K562 (cell line): ENCODE data around the gene ZNF485. TPM values are rescaled to one million over a fixed set of nuclear protein-coding genes. Genes with fewer than 3 reads are reported as not detected.
A peak's percentile ranks its signal among the peaks of the same experiment; 100 is the strongest.

Experiments
- ASH1L ChIP-seq: fragments of 450-650 bp; IDR thresholded peaks from 2 replicates; pipeline ENCODE4 v1.6.1; 2018; ENCODE audit warnings: borderline replicate concordance, mild to moderate bottlenecking, low read depth; ENCODE audit not compliant: partially characterized antibody
- BCOR ChIP-seq: fragments of 450-650 bp; IDR thresholded peaks from 2 replicates; pipeline ENCODE4 v1.6.1; 2016
- CHAMP1 ChIP-seq: fragments of 450-650 bp; IDR thresholded peaks from 2 replicates; pipeline ENCODE4 v1.6.1; 2016; ENCODE audit warnings: mild to moderate bottlenecking
- ELK1 ChIP-seq: sonication (generic); formaldehyde crosslinking; IDR thresholded peaks from 2 replicates; pipeline ENCODE4 v1.8.1; 2022; ENCODE audit warnings: missing genetic modification reagents
- FOXA1 ChIP-seq: fragments of 450-650 bp; IDR thresholded peaks from 2 replicates; pipeline ENCODE4 v1.6.1; 2016; ENCODE audit warnings: mild to moderate bottlenecking, borderline replicate concordance
- HEY1 ChIP-seq: fragments of 250-450 bp; sonication (Bioruptor Pico); IDR thresholded peaks from 2 replicates; pipeline ENCODE4 v1.5.0; 2020; ENCODE audit warnings: mild to moderate bottlenecking, moderate library complexity, borderline replicate concordance
- HMG20B ChIP-seq: fragments of 250-450 bp; sonication (Bioruptor Pico); IDR thresholded peaks from 2 replicates; pipeline ENCODE4 v1.5.0; 2021; ENCODE audit warnings: mild to moderate bottlenecking
- LCOR ChIP-seq: sonication (generic); formaldehyde crosslinking; IDR thresholded peaks from 2 replicates; pipeline ENCODE4 v1.8.0; 2022; ENCODE audit warnings: mild to moderate bottlenecking, missing genetic modification reagents
- MAZ ChIP-seq, 2 experiments: fragments of 450-650 bp in 1 of 2; sonication (generic) in 1 of 2; formaldehyde crosslinking; IDR thresholded peaks in 1 of 2; conservative IDR thresholded peaks in 1 of 2; 2 replicates each; pipeline versions ENCODE4 v1.4.0 to v1.5.0; 2020; ENCODE audit warnings: mild to moderate bottlenecking in 1 of 2, missing genetic modification reagents in 1 of 2
- MEIS2 ChIP-seq: fragments of 450-650 bp; IDR thresholded peaks from 2 replicates; pipeline ENCODE4 v1.6.1; 2014; ENCODE audit warnings: mild to moderate bottlenecking; ENCODE audit not compliant: partially characterized antibody
- XRCC4 ChIP-seq: IDR thresholded peaks from one replicate; pipeline ENCODE4 v1.6.1; 2011; ENCODE audit not compliant: insufficient read depth, insufficient read length; ENCODE audit errors: extremely low read depth
- ZNF212 ChIP-seq: fragments of 450-650 bp; formaldehyde crosslinking; IDR thresholded peaks from 2 replicates; pipeline ENCODE4 v1.4.0; 2020; ENCODE audit warnings: mild to moderate bottlenecking
- ZNF780A ChIP-seq: fragments of 250-450 bp; sonication (Bioruptor Pico); IDR thresholded peaks from 2 replicates; pipeline ENCODE4 v1.5.0; 2021; ENCODE audit warnings: mild to moderate bottlenecking
- ZNF79 ChIP-seq: fragments of 250-450 bp; sonication (Bioruptor Pico); IDR thresholded peaks from 2 replicates; pipeline ENCODE4 v1.4.0; 2020; ENCODE audit warnings: low read depth, mild to moderate bottlenecking, moderate library complexity
- polyA plus RNA-seq, 8 experiments: library from polyadenylated mRNA; depleted of rRNA in 4 of 8; stranded (reverse) in 5 of 8; unstranded in 3 of 8; fragments of >200 nt; fragmentation: Nextera tagmentation in 2 of 8; fragmentation: Illumina TruSeq in 1 of 8; extraction: Ambion mirVana in 2 of 8; extraction: Trizol in 1 of 8; gene quantifications; 2 replicates each; pipeline versions ENCODE4 v1.2.1 to v1.2.3, GENCODE V29; 2011 to 2014; ENCODE audit warnings: inconsistent platforms in 1 of 8, missing spikeins in 1 of 8
- total RNA-seq, 7 experiments: library from RNA; depleted of rRNA in 6 of 7; stranded (reverse); fragments of >200 nt in 6 of 7; fragmentation: Illumina TruSeq in 2 of 7; extraction: Trizol in 2 of 7; gene quantifications; 2 replicates each; pipeline versions ENCODE4 v1.2.1 to v1.2.3, GENCODE V29; 2011 to 2021; ENCODE audit warnings: low replicate concordance in 1 of 7
- TF ChIP-seq, protein P1 (sequence below), 2 experiments: IDR thresholded peaks in 1 of 2; conservative IDR thresholded peaks in 1 of 2; 2 replicates each; pipeline ENCODE4 v1.6.1; 2016; ENCODE audit warnings: low read depth in 2 of 2, mild to moderate bottlenecking in 1 of 2, missing compliant biosample characterization in 1 of 2, missing genetic modification characterization in 1 of 2, moderate library complexity in 1 of 2
- TF ChIP-seq, protein P2 (sequence below): sonication (generic); formaldehyde crosslinking; IDR thresholded peaks from 2 replicates; pipeline ENCODE4 v1.8.0; 2022; ENCODE audit warnings: missing genetic modification reagents, mild to moderate bottlenecking, borderline replicate concordance
- TF ChIP-seq, protein P3 (sequence below): sonication (generic); formaldehyde crosslinking; IDR thresholded peaks from 2 replicates; pipeline ENCODE4 v1.9.0; 2022; ENCODE audit warnings: mild to moderate bottlenecking, missing genetic modification reagents
- TF ChIP-seq, protein P4 (sequence below): fragments of 450-650 bp; formaldehyde crosslinking; IDR thresholded peaks from 2 replicates; pipeline ENCODE4 v1.4.0; 2020; ENCODE audit warnings: mild to moderate bottlenecking, moderate library complexity

Gene ZNF485
- total and polyA plus RNA-seq, 9 of the 15 experiments (the other 6 are each of a cell fraction or from before 2014, with no cell fraction given), result 8.0 to 18.7 (median 11.9) TPM

GRCh38 chr10:43595739-43596298 is 10.4 kb upstream of the ZNF485 start (continued):
- TF ChIP-seq ELK1 (CRISPR knock-in tag), result no peak
- TF ChIP-seq MEIS2, result peak; percentile 75
- TF ChIP-seq ZNF780A (CRISPR knock-in tag), result no peak
- TF ChIP-seq, protein P1, sequence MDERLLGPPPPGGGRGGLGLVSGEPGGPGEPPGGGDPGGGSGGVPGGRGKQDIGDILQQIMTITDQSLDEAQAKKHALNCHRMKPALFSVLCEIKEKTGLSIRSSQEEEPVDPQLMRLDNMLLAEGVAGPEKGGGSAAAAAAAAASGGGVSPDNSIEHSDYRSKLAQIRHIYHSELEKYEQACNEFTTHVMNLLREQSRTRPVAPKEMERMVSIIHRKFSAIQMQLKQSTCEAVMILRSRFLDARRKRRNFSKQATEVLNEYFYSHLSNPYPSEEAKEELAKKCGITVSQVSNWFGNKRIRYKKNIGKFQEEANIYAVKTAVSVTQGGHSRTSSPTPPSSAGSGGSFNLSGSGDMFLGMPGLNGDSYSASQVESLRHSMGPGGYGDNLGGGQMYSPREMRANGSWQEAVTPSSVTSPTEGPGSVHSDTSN (CRISPR knock-in tag; IDR thresholded peaks at IDR 0.05; ENCODE audit: low read depth), result no peak
- TF ChIP-seq, protein P1 (tag; conservative IDR thresholded peaks at IDR 0.05; ENCODE audit: low read depth), result peak; percentile 68
- no peak for TF ChIP-seq LCOR (CRISPR knock-in tag)
- TF ChIP-seq XRCC4, result no peak
- no peak for TF ChIP-seq BCOR
- TF ChIP-seq FOXA1, result no peak
- TF ChIP-seq ASH1L, result no peak
- TF ChIP-seq CHAMP1, result no peak
- TF ChIP-seq, protein P2, sequence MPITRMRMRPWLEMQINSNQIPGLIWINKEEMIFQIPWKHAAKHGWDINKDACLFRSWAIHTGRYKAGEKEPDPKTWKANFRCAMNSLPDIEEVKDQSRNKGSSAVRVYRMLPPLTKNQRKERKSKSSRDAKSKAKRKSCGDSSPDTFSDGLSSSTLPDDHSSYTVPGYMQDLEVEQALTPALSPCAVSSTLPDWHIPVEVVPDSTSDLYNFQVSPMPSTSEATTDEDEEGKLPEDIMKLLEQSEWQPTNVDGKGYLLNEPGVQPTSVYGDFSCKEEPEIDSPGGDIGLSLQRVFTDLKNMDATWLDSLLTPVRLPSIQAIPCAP (CRISPR knock-in tag), result no peak
- TF ChIP-seq MAZ (CRISPR knock-in tag; conservative IDR thresholded peaks at IDR 0.05 in 1 of 2, IDR thresholded peaks at IDR 0.05 in 1 of 2), result no peak
- TF ChIP-seq, protein P3, sequence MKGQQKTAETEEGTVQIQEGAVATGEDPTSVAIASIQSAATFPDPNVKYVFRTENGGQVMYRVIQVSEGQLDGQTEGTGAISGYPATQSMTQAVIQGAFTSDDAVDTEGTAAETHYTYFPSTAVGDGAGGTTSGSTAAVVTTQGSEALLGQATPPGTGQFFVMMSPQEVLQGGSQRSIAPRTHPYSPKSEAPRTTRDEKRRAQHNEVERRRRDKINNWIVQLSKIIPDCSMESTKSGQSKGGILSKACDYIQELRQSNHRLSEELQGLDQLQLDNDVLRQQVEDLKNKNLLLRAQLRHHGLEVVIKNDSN (CRISPR knock-in tag), result no peak
- TF ChIP-seq HMG20B (CRISPR knock-in tag), result no peak
- TF ChIP-seq HEY1 (CRISPR knock-in tag), result no peak
- no peak for TF ChIP-seq ZNF212 (CRISPR knock-in tag)
- TF ChIP-seq, protein P4, sequence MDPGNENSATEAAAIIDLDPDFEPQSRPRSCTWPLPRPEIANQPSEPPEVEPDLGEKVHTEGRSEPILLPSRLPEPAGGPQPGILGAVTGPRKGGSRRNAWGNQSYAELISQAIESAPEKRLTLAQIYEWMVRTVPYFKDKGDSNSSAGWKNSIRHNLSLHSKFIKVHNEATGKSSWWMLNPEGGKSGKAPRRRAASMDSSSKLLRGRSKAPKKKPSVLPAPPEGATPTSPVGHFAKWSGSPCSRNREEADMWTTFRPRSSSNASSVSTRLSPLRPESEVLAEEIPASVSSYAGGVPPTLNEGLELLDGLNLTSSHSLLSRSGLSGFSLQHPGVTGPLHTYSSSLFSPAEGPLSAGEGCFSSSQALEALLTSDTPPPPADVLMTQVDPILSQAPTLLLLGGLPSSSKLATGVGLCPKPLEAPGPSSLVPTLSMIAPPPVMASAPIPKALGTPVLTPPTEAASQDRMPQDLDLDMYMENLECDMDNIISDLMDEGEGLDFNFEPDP (CRISPR knock-in tag), result no peak
- TF ChIP-seq ZNF79 (CRISPR knock-in tag), result no peak
